Breast epithelium (tissue), 3 donors: ENCODE data around the gene CTNNA3.

ENCODE experiments used
- POLR2AphosphoS5 ChIP-seq, 3 donors: sonication (generic); formaldehyde crosslinking; IDR thresholded peaks; one replicate each; pipeline ENCODE4 v1.6.1; 2017; ENCODE audit warnings: antibody characterized with exemption in 3 of 3
- TF ChIP-seq, protein P1 (sequence below), 3 donors: fragments of 450-650 bp; IDR thresholded peaks; one replicate each; pipeline ENCODE4 v1.5.1; 2016 to 2017; ENCODE audit warnings: antibody characterized with exemption in 3 of 3, mild to moderate bottlenecking in 3 of 3, moderate library complexity in 3 of 3

DNA sequence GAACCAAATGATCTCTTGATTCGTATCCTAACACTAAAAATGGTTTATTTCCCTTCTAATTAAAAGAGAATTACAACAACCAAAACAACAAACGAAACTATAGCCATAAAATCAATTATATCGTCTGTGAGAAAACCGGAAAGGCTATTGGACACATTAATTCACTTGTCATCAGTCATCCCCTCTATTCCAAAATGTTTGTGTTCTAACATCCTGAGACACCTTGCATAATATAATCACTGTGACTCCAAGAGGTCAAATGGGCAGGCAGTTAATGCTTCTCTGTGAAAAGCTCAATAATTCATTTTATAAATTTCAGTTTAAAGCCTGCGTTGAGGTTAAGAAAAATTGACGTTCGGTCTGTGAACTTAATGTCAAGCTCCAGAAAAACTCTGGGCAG lies 770.6 kb downstream of the CTNNA3 start:
- TF ChIP-seq, protein P1, sequence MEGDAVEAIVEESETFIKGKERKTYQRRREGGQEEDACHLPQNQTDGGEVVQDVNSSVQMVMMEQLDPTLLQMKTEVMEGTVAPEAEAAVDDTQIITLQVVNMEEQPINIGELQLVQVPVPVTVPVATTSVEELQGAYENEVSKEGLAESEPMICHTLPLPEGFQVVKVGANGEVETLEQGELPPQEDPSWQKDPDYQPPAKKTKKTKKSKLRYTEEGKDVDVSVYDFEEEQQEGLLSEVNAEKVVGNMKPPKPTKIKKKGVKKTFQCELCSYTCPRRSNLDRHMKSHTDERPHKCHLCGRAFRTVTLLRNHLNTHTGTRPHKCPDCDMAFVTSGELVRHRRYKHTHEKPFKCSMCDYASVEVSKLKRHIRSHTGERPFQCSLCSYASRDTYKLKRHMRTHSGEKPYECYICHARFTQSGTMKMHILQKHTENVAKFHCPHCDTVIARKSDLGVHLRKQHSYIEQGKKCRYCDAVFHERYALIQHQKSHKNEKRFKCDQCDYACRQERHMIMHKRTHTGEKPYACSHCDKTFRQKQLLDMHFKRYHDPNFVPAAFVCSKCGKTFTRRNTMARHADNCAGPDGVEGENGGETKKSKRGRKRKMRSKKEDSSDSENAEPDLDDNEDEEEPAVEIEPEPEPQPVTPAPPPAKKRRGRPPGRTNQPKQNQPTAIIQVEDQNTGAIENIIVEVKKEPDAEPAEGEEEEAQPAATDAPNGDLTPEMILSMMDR (IDR thresholded peaks at IDR 0.05): no peak
- TF ChIP-seq POLR2AphosphoS5 (IDR thresholded peaks at IDR 0.05): no peak
